ENCODE results near the gene RAB1B.
A peak's percentile ranks its signal among the peaks of the same experiment; 100 is the strongest.
"Not testable (repeated sequence)": the region's sequence is repeated elsewhere in the genome, so short reads cannot be mapped to it uniquely, and the experiment has no call there.

Gene RAB1B

GRCh38 chr11:66275396-66275795 is 7.0 kb downstream of the RAB1B start:
- peaks cover 84% of the 10 kb centered on the region for H4K20me1 ChIP-seq

GRCh38 chr11:66275984-66276612 is 7.7 kb downstream of the RAB1B start:
- H3K9me3 ChIP-seq: no peaks in the 10 kb centered on the region
- H4K20me1 ChIP-seq: peaks cover 84% of the 10 kb centered on the region
- H3K9ac ChIP-seq: no peak overlapping the region
- no peak overlapping the region for H3K4me3 ChIP-seq
- TF ChIP-seq Cebpa-rat (IDR thresholded peaks at IDR 0.05): no peak
- peak overlapping the region; percentile 52 for H3K4me2 ChIP-seq
- H3K27me3 ChIP-seq: no peaks in the 10 kb centered on the region
- peaks cover 49% of the 10 kb centered on the region for H3K4me1 ChIP-seq
- no peak overlapping the region for H3K27ac ChIP-seq
- peaks cover 54% of the 10 kb centered on the region for H3K36me3 ChIP-seq

More at GRCh38 chr11:66275396-66275795, 7.0 kb downstream of the RAB1B start:
- Histone ChIP-seq H3K4me2 (no peak overlapping the region; the same call in 1 of the 2 replicates), H3K27me3 (no peaks in the 10 kb centered on the region), H3K4me3 (no peak overlapping the region), H3K9me3 (no peaks in the 10 kb centered on the region), H3K4me1 (peaks cover 47% of the 10 kb centered on the region), H3K9ac (no peak overlapping the region), H3K27ac (no peak overlapping the region), H3K36me3 (peaks cover 61% of the 10 kb centered on the region)
- TF ChIP-seq Cebpa-rat (IDR thresholded peaks at IDR 0.05): no peak

- H3K27me3 ChIP-seq, H3K9ac ChIP-seq, H3K4me3 ChIP-seq, H3K27ac ChIP-seq, H3K9me3 ChIP-seq: not testable (repeated sequence)
- Histone ChIP-seq H4K20me1 (peaks cover 83% of the 10 kb centered on the region), H3K4me1 (peaks cover 55% of the 10 kb centered on the region), H3K4me2 (peak overlapping the region; percentile 96), H3K36me3 (peaks cover 49% of the 10 kb centered on the region)
Measured at GRCh38 chr11:66276619-66277018, 8.2 kb downstream of the RAB1B start.

- H4K20me1 ChIP-seq: peaks cover 83% of the 10 kb centered on the region
- H3K27me3 ChIP-seq: not testable (repeated sequence)
- peak overlapping the region; percentile 64 for H3K4me3 ChIP-seq
Measured at GRCh38 chr11:66277064-66277463, 8.6 kb downstream of the RAB1B start.

GRCh38 chr11:66277471-66278362 is 9.3 kb downstream of the RAB1B start, which contains the start of gene CNIH2:
Gene CNIH2, plus strand, starts transcription at chr11:66278175. Its CDS starts 282 bp downstream, at chr11:66278457.
- no peak for TF ChIP-seq Cebpa-rat (IDR thresholded peaks at IDR 0.05)
- no peaks in the 10 kb centered on the region for H3K9me3 ChIP-seq
- 0 out of 2 replicates have a peak within 1 kb of the TSS, but pooled peaks have one; percentile 3 for H3K27ac ChIP-seq
- H3K4me2 ChIP-seq: peak within 1 kb of the TSS; percentile 96
- peaks cover 64% of the 10 kb centered on the region for H3K4me1 ChIP-seq
- no peaks in the 10 kb centered on the region for H3K27me3 ChIP-seq
- peak within 1 kb of the TSS; percentile 65 for H3K9ac ChIP-seq
- H3K4me3 ChIP-seq: peak within 1 kb of the TSS; percentile 64
- peaks cover 38% of the 10 kb centered on the region for H3K36me3 ChIP-seq
- peaks cover 79% of the 10 kb centered on the region for H4K20me1 ChIP-seq

More at GRCh38 chr11:66277064-66277463, 8.6 kb downstream of the RAB1B start:
- not testable (repeated sequence) for H3K9me3 ChIP-seq, H3K27ac ChIP-seq, H3K9ac ChIP-seq
- Histone ChIP-seq H3K36me3 (peaks cover 45% of the 10 kb centered on the region), H3K4me2 (peak overlapping the region; percentile 96), H3K4me1 (peaks cover 59% of the 10 kb centered on the region)

GRCh38 chr11:66278363-66279091 is 10.1 kb downstream of the RAB1B start:
- no peaks in the 10 kb centered on the region for H3K9me3 ChIP-seq
- H3K27ac ChIP-seq: no peak overlapping the region
- H3K4me1 ChIP-seq: peaks cover 71% of the 10 kb centered on the region
- peak overlapping the region; percentile 65; the same call in 1 of the 2 replicates for H3K9ac ChIP-seq
- no peaks in the 10 kb centered on the region for H3K27me3 ChIP-seq
- no peak for TF ChIP-seq Cebpa-rat (IDR thresholded peaks at IDR 0.05)
- peaks cover 77% of the 10 kb centered on the region for H4K20me1 ChIP-seq
- H3K4me2 ChIP-seq: peak overlapping the region; percentile 96
- peaks cover 30% of the 10 kb centered on the region for H3K36me3 ChIP-seq
- H3K4me3 ChIP-seq: peak overlapping the region; percentile 64

GRCh38 chr11:66279092-66279734 is 10.8 kb downstream of the RAB1B start:
- Histone ChIP-seq H3K4me3 (no peak overlapping the region), H4K20me1 (peaks cover 70% of the 10 kb centered on the region), H3K9me3 (no peaks in the 10 kb centered on the region), H3K36me3 (peaks cover 25% of the 10 kb centered on the region), H3K27me3 (no peaks in the 10 kb centered on the region), H3K9ac (no peak overlapping the region), H3K27ac (no peak overlapping the region), H3K4me1 (peaks cover 71% of the 10 kb centered on the region), H3K4me2 (peak overlapping the region; percentile 96)
- TF ChIP-seq Cebpa-rat (IDR thresholded peaks at IDR 0.05): no peak

GRCh38 chr11:66280428-66280827 is 12.0 kb downstream of the RAB1B start:
- Histone ChIP-seq H3K9me3 (no peaks in the 10 kb centered on the region), H4K20me1 (peaks cover 60% of the 10 kb centered on the region), H3K9ac (no peak overlapping the region), H3K27ac (no peak overlapping the region), H3K36me3 (peaks cover 26% of the 10 kb centered on the region), H3K27me3 (no peaks in the 10 kb centered on the region), H3K4me2 (peak overlapping the region; percentile 63), H3K4me1 (peaks cover 70% of the 10 kb centered on the region), H3K4me3 (no peak overlapping the region)
- no peak for TF ChIP-seq Cebpa-rat (IDR thresholded peaks at IDR 0.05)

GRCh38 chr11:66281001-66281400 is 12.6 kb downstream of the RAB1B start:
- peaks cover 64% of the 10 kb centered on the region for H3K4me1 ChIP-seq
- peaks cover 25% of the 10 kb centered on the region for H3K36me3 ChIP-seq
- H3K27ac ChIP-seq: no peak overlapping the region
- TF ChIP-seq Cebpa-rat (IDR thresholded peaks at IDR 0.05): no peak
- no peaks in the 10 kb centered on the region for H3K27me3 ChIP-seq
- H3K9me3 ChIP-seq: no peaks in the 10 kb centered on the region
- H3K4me2 ChIP-seq: peak overlapping the region; percentile 63
- no peak overlapping the region for H3K4me3 ChIP-seq
- H4K20me1 ChIP-seq: peaks cover 54% of the 10 kb centered on the region
- H3K9ac ChIP-seq: no peak overlapping the region

Measured in BLaER1 (cell line).